ENCODE data around the gene LIPT2.

Gene LIPT2

GRCh38 chr11:74471668-74472429 lies 21.7 kb downstream of the LIPT2 start:
- no peak for TF ChIP-seq YY1 (IDR thresholded peaks at IDR 0.05; ENCODE audit: low read depth)
- no peak for TF ChIP-seq TEAD4 (IDR thresholded peaks at IDR 0.05)
- no peak for TF ChIP-seq FOXM1 (IDR thresholded peaks at IDR 0.05; ENCODE audit: borderline replicate concordance, low read depth)
- no peak for TF ChIP-seq RAD21 (IDR thresholded peaks at IDR 0.05; ENCODE audit: low read depth)
- TF ChIP-seq, protein P1, sequence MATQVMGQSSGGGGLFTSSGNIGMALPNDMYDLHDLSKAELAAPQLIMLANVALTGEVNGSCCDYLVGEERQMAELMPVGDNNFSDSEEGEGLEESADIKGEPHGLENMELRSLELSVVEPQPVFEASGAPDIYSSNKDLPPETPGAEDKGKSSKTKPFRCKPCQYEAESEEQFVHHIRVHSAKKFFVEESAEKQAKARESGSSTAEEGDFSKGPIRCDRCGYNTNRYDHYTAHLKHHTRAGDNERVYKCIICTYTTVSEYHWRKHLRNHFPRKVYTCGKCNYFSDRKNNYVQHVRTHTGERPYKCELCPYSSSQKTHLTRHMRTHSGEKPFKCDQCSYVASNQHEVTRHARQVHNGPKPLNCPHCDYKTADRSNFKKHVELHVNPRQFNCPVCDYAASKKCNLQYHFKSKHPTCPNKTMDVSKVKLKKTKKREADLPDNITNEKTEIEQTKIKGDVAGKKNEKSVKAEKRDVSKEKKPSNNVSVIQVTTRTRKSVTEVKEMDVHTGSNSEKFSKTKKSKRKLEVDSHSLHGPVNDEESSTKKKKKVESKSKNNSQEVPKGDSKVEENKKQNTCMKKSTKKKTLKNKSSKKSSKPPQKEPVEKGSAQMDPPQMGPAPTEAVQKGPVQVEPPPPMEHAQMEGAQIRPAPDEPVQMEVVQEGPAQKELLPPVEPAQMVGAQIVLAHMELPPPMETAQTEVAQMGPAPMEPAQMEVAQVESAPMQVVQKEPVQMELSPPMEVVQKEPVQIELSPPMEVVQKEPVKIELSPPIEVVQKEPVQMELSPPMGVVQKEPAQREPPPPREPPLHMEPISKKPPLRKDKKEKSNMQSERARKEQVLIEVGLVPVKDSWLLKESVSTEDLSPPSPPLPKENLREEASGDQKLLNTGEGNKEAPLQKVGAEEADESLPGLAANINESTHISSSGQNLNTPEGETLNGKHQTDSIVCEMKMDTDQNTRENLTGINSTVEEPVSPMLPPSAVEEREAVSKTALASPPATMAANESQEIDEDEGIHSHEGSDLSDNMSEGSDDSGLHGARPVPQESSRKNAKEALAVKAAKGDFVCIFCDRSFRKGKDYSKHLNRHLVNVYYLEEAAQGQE (IDR thresholded peaks at IDR 0.05; ENCODE audit: low read depth): no peak
- TF ChIP-seq USF1 (IDR thresholded peaks at IDR 0.05): no peak
- no peak for TF ChIP-seq CEBPB (IDR thresholded peaks at IDR 0.05)
- TF ChIP-seq TCF12 (IDR thresholded peaks at IDR 0.05; ENCODE audit: low read depth): no peak
- TF ChIP-seq ZBTB7A (IDR thresholded peaks at IDR 0.05; ENCODE audit: low read depth): no peak
- no peak for TF ChIP-seq CREB1 (IDR thresholded peaks at IDR 0.05; ENCODE audit: low read depth)
- no peak for TF ChIP-seq NFIC (IDR thresholded peaks at IDR 0.05)
- no peak for TF ChIP-seq EGR1 (IDR thresholded peaks at IDR 0.05)

DNA sequence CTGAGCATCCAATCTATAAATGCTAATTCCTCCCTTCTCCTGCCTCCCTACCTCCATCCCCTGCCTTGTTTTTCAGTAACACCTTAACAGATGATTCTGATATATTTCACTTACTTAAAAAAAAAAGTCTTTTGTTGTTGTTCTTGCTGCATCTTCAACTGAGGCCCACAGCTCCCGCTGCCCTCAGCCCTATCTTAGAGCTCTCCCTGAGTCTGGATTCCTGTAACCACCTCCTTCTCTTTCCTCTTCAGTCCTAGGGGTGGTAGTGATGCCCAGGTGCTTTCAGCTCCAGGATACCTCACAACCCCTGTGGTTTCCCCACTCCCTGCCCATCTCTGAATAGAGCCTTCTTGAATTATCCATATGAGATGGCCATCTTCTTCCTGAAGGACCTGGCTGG lies 22.5 kb downstream of the LIPT2 start:
- no peak for TF ChIP-seq YY1 (IDR thresholded peaks at IDR 0.05; ENCODE audit: low read depth)
- TF ChIP-seq ZBTB7A (IDR thresholded peaks at IDR 0.05; ENCODE audit: low read depth): no peak
- TF ChIP-seq USF1 (IDR thresholded peaks at IDR 0.05): no peak
- TF ChIP-seq TEAD4 (IDR thresholded peaks at IDR 0.05): no peak
- TF ChIP-seq, protein P2, sequence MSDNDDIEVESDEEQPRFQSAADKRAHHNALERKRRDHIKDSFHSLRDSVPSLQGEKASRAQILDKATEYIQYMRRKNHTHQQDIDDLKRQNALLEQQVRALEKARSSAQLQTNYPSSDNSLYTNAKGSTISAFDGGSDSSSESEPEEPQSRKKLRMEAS (IDR thresholded peaks at IDR 0.05): no peak
- no peak for TF ChIP-seq TAF1 (IDR thresholded peaks at IDR 0.05; ENCODE audit: low read depth)
- no peak for TF ChIP-seq TCF12 (IDR thresholded peaks at IDR 0.05; ENCODE audit: low read depth)
- TF ChIP-seq CREB1 (IDR thresholded peaks at IDR 0.05; ENCODE audit: low read depth): no peak
- TF ChIP-seq FOXM1 (IDR thresholded peaks at IDR 0.05; ENCODE audit: borderline replicate concordance, low read depth): no peak
- TF ChIP-seq CEBPB (IDR thresholded peaks at IDR 0.05): no peak
- TF ChIP-seq RAD21 (IDR thresholded peaks at IDR 0.05; ENCODE audit: low read depth): no peak

GRCh38 chr11:74470526-74470925 lies 23.0 kb downstream of the LIPT2 start:
- TF ChIP-seq CEBPB (IDR thresholded peaks at IDR 0.05) (no peak), TEAD4 (IDR thresholded peaks at IDR 0.05) (no peak), TCF12 (IDR thresholded peaks at IDR 0.05; ENCODE audit: low read depth) (peak; percentile 85), RAD21 (IDR thresholded peaks at IDR 0.05; ENCODE audit: low read depth) (no peak), EGR1 (IDR thresholded peaks at IDR 0.05) (no peak), CREB1 (IDR thresholded peaks at IDR 0.05; ENCODE audit: low read depth) (no peak), ZBTB7A (IDR thresholded peaks at IDR 0.05; ENCODE audit: low read depth) (0 out of 2 replicates have a peak, but pooled peaks have one; percentile 25), FOXM1 (IDR thresholded peaks at IDR 0.05; ENCODE audit: borderline replicate concordance, low read depth) (no peak), TAF1 (IDR thresholded peaks at IDR 0.05; ENCODE audit: low read depth) (no peak), YY1 (IDR thresholded peaks at IDR 0.05; ENCODE audit: low read depth) (0 out of 2 replicates have a peak, but pooled peaks have one; percentile 49), EP300 (IDR thresholded peaks at IDR 0.05; ENCODE audit: borderline replicate concordance) (peak; percentile 44; the same call in 1 of the 2 replicates), NFIC (IDR thresholded peaks at IDR 0.05) (peak; percentile 84), USF1 (IDR thresholded peaks at IDR 0.05) (no peak)
- TF ChIP-seq, protein P1 (IDR thresholded peaks at IDR 0.05; ENCODE audit: low read depth): no peak
- TF ChIP-seq, protein P2 (IDR thresholded peaks at IDR 0.05): peak; percentile 61

DNA sequence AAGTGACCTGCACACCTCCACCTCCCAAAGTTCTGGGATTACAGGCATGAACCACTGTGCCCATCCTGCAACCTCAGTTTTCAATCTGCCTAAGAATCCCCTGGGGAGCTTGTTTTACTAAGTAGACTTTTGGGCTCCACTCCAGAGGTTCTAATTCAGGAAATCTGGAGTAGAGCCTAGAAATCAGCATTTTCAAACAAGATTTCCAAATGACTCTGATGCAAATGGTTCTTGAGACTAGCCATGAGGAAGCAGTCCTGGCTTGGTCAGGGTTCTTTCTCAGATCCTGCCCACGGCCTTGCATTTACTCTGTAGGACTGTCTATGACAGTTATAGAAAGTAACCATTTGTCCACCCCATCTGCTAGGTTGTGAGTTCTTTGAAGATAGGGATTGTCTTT lies 24.6 kb downstream of the LIPT2 start:
- TF ChIP-seq TAF1 (IDR thresholded peaks at IDR 0.05; ENCODE audit: low read depth): no peak
- TF ChIP-seq USF1 (IDR thresholded peaks at IDR 0.05): no peak
- TF ChIP-seq EGR1 (IDR thresholded peaks at IDR 0.05): no peak
- no peak for TF ChIP-seq FOXM1 (IDR thresholded peaks at IDR 0.05; ENCODE audit: borderline replicate concordance, low read depth)
- peak; percentile 68 for TF ChIP-seq NFIC (IDR thresholded peaks at IDR 0.05)
- TF ChIP-seq, protein P1 (IDR thresholded peaks at IDR 0.05; ENCODE audit: low read depth): no peak
- no peak for TF ChIP-seq EP300 (IDR thresholded peaks at IDR 0.05; ENCODE audit: borderline replicate concordance)
- no peak for TF ChIP-seq CEBPB (IDR thresholded peaks at IDR 0.05)
- TF ChIP-seq RAD21 (IDR thresholded peaks at IDR 0.05; ENCODE audit: low read depth): no peak
- TF ChIP-seq, protein P2 (IDR thresholded peaks at IDR 0.05): no peak
- TF ChIP-seq CREB1 (IDR thresholded peaks at IDR 0.05; ENCODE audit: low read depth): no peak
- peak; percentile 47; the same call in 1 of the 2 replicates for TF ChIP-seq TCF12 (IDR thresholded peaks at IDR 0.05; ENCODE audit: low read depth)

Data from Ishikawa (cell line).